Muscle of arm (tissue), 14 donors: Measurements from ENCODE around the gene ZBTB5. TPM values are rescaled to one million over a fixed set of nuclear protein-coding genes. Genes with fewer than 3 reads are reported as not detected.
"Not testable (repeated sequence)": the region's sequence is repeated elsewhere in the genome, so short reads cannot be mapped to it uniquely, and the experiment has no call there.

Experiments
- DNase-seq: peaks from one replicate; pipeline ENCODE4 v3.0.0-alpha.2; 2013
- long read RNA-seq, 11 donors: transcript quantifications; one replicate each; lab custom pipeline, GENCODE V29; 2026
- polyA plus RNA-seq, 12 donors: library from polyadenylated mRNA; unstranded; fragments of 120-200 nt; gene quantifications; one replicate each; pipeline ENCODE4 v1.2.1, GENCODE V29; 2013; ENCODE audit not compliant: insufficient read length in 12 of 12

ZBTB5 gene
- polyA plus RNA-seq, result 10 to 100 TPM in 11 of 12 donors, not detected in 1; 13.9 to 21.1 (median 16.8) TPM
- long read RNA-seq, donor 1, full-length matches to known transcripts, result 7 of 7 reads
- long read RNA-seq, donor 1, partial matches to known transcripts, result 0 of 7 reads
- long read RNA-seq, donor 1, other reads (novel, unspliced or antisense), result 0 of 7 reads
- long read RNA-seq, donor 2, full-length matches to known transcripts, result 3 of 60 reads
- long read RNA-seq, donor 2, partial matches to known transcripts, result 57 of 60 reads
- long read RNA-seq, donor 2, other reads (novel, unspliced or antisense), result 0 of 60 reads
- long read RNA-seq, donor 3, full-length matches to known transcripts, result 1 of 1 reads
- long read RNA-seq, donor 3, partial matches to known transcripts, result 0 of 1 reads
- long read RNA-seq, donor 3, other reads (novel, unspliced or antisense), result 0 of 1 reads
- long read RNA-seq, donor 4, full-length matches to known transcripts, result 6 of 6 reads
- long read RNA-seq, donor 4, partial matches to known transcripts, result 0 of 6 reads
- long read RNA-seq, donor 4, other reads (novel, unspliced or antisense), result 0 of 6 reads
- long read RNA-seq, donor 5, result 0 reads
- long read RNA-seq, donor 6, full-length matches to known transcripts, result 1 of 1 reads
- long read RNA-seq, donor 6, partial matches to known transcripts, result 0 of 1 reads
- long read RNA-seq, donor 6, other reads (novel, unspliced or antisense), result 0 of 1 reads
- long read RNA-seq, donor 7, full-length matches to known transcripts, result 2 of 2 reads
- long read RNA-seq, donor 7, partial matches to known transcripts, result 0 of 2 reads
- long read RNA-seq, donor 7, other reads (novel, unspliced or antisense), result 0 of 2 reads
- long read RNA-seq, donor 8, full-length matches to known transcripts, result 8 of 8 reads
- long read RNA-seq, donor 8, partial matches to known transcripts, result 0 of 8 reads
- long read RNA-seq, donor 8, other reads (novel, unspliced or antisense), result 0 of 8 reads
- long read RNA-seq, donor 9, full-length matches to known transcripts, result 2 of 2 reads
- long read RNA-seq, donor 9, partial matches to known transcripts, result 0 of 2 reads
- long read RNA-seq, donor 9, other reads (novel, unspliced or antisense), result 0 of 2 reads
- long read RNA-seq, donor 10, full-length matches to known transcripts, result 5 of 5 reads
- long read RNA-seq, donor 10, partial matches to known transcripts, result 0 of 5 reads
- long read RNA-seq, donor 10, other reads (novel, unspliced or antisense), result 0 of 5 reads
- long read RNA-seq, donor 11, full-length matches to known transcripts, result 6 of 6 reads
- long read RNA-seq, donor 11, partial matches to known transcripts, result 0 of 6 reads
- long read RNA-seq, donor 11, other reads (novel, unspliced or antisense), result 0 of 6 reads

- DNase-seq, result peak; percentile 99
Observed at GRCh38 chr9:37465249-37466036, at the start of gene ZBTB5. TSS of gene ZBTB5 (minus strand) at chr9:37465450. CDS start at chr9:37442551, 22,899 bp downstream.

GRCh38 chr9:37514999-37515398 lies 49.7 kb upstream of the ZBTB5 start:
- DNase-seq, result no peak

GRCh38 chr9:37514415-37514814 lies 49.2 kb upstream of the ZBTB5 start:
- not testable (repeated sequence) for DNase-seq

GRCh38 chr9:37512437-37512836 lies 47.2 kb upstream of the ZBTB5 start:
- DNase-seq, result no peak

GRCh38 chr9:37511016-37512010 lies 46.1 kb upstream of the ZBTB5 start:
- no peak for DNase-seq

GRCh38 chr9:37510053-37510452 lies 44.8 kb upstream of the ZBTB5 start:
- DNase-seq, result not testable (repeated sequence)

GRCh38 chr9:37509536-37509935 lies 44.3 kb upstream of the ZBTB5 start:
- DNase-seq, result no peak

GRCh38 chr9:37508834-37509206 lies 43.6 kb upstream of the ZBTB5 start:
- no peak for DNase-seq

- DNase-seq, result no peak
Observed at GRCh38 chr9:37508135-37508833, 43.0 kb upstream of the ZBTB5 start.

GRCh38 chr9:37507566-37508134 lies 42.4 kb upstream of the ZBTB5 start:
- no peak for DNase-seq

GRCh38 chr9:37504605-37505004 lies 39.4 kb upstream of the ZBTB5 start:
- DNase-seq, result no peak

- no peak for DNase-seq
Observed at GRCh38 chr9:37503736-37504135, 38.5 kb upstream of the ZBTB5 start.

GRCh38 chr9:37501957-37502596 lies 36.8 kb upstream of the ZBTB5 start:
- no peak for DNase-seq

- no peak for DNase-seq
Observed at GRCh38 chr9:37499297-37499696, 34.0 kb upstream of the ZBTB5 start.

- no peak for DNase-seq
Observed at GRCh38 chr9:37498457-37498856, 33.2 kb upstream of the ZBTB5 start.

- no peak for DNase-seq
Observed at GRCh38 chr9:37497320-37497719, 32.1 kb upstream of the ZBTB5 start.

GRCh38 chr9:37496020-37496419 lies 30.8 kb upstream of the ZBTB5 start:
- no peak for DNase-seq

- DNase-seq, result no peak
Observed at GRCh38 chr9:37495571-37495970, 30.3 kb upstream of the ZBTB5 start.
